ENCODE measurements around the gene RINL. TPM values are rescaled to one million over a fixed set of nuclear protein-coding genes. Genes with fewer than 3 reads are reported as not detected.

The RINL gene
- total RNA-seq, 1 experiment from 2014 or later, result 5.7 TPM

DNA sequence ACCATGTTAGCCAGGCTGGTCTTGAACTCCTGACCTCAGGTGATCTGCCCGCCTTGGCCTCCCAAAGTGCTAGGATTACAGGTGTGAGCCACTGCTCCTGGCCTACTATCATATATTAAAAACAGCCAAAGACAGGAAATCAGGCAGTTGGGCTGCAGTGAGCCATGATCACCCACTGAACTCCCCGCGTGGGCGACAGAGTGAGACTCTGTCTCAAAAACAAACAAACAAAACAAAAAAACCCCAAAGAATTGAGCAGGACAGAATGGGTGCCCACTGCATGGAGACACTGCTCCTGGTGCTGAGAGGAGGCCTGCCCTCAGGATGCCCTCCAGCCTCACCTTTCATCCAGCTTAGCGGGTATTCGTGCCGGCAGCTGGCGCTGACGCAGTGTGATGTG, 5.2 kb upstream of the RINL start:
- DNase-seq (ENCODE audit: low spot score), result no peak
- Histone ChIP-seq H3K27ac (ENCODE audit: low read depth, low read length, poor library complexity, severe bottlenecking) (no peak overlapping the region), H3K4me1 (ENCODE audit: insufficient read depth, low read length, poor library complexity, severe bottlenecking) (no peaks in the 10 kb centered on the region), H3K9me3 (ENCODE audit: low read depth, low read length, poor library complexity, severe bottlenecking) (no peaks in the 10 kb centered on the region), H3K36me3 (ENCODE audit: insufficient read depth, low read length, poor library complexity, severe bottlenecking) (no peaks in the 10 kb centered on the region), H3K4me3 (ENCODE audit: low read depth, low read length, poor library complexity, severe bottlenecking) (no peak overlapping the region), H3K27me3 (replicated peaks; ENCODE audit: insufficient read depth, low read depth, low read length, poor library complexity) (no peaks in the 10 kb centered on the region)
- intact Hi-C loops (cut with micrococcal nuclease; ENCODE audit: unreplicated experiment), result no loop called here
- no TSS peak for BruUV-seq (replicated peaks)
- CTCF ChIA-PET, result no interaction called here
- POLR2A ChIA-PET (ENCODE audit: low non-redundant PET), result interaction anchor here (0.7 kb wide), 2 partner anchors 11 to 1756 kb away, joined by 4 to 9 read pairs; no protein-coding TSS in a partner anchor
- TF ChIP-seq, protein P1, sequence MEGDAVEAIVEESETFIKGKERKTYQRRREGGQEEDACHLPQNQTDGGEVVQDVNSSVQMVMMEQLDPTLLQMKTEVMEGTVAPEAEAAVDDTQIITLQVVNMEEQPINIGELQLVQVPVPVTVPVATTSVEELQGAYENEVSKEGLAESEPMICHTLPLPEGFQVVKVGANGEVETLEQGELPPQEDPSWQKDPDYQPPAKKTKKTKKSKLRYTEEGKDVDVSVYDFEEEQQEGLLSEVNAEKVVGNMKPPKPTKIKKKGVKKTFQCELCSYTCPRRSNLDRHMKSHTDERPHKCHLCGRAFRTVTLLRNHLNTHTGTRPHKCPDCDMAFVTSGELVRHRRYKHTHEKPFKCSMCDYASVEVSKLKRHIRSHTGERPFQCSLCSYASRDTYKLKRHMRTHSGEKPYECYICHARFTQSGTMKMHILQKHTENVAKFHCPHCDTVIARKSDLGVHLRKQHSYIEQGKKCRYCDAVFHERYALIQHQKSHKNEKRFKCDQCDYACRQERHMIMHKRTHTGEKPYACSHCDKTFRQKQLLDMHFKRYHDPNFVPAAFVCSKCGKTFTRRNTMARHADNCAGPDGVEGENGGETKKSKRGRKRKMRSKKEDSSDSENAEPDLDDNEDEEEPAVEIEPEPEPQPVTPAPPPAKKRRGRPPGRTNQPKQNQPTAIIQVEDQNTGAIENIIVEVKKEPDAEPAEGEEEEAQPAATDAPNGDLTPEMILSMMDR (conservative IDR thresholded peaks at IDR 0.05; ENCODE audit: low read depth, low read length), result no peak
- TF ChIP-seq EZH2 (IDR thresholded peaks at IDR 0.05; ENCODE audit: borderline replicate concordance, low read depth, low read length, poor library complexity, severe bottlenecking), result no peak

DNA sequence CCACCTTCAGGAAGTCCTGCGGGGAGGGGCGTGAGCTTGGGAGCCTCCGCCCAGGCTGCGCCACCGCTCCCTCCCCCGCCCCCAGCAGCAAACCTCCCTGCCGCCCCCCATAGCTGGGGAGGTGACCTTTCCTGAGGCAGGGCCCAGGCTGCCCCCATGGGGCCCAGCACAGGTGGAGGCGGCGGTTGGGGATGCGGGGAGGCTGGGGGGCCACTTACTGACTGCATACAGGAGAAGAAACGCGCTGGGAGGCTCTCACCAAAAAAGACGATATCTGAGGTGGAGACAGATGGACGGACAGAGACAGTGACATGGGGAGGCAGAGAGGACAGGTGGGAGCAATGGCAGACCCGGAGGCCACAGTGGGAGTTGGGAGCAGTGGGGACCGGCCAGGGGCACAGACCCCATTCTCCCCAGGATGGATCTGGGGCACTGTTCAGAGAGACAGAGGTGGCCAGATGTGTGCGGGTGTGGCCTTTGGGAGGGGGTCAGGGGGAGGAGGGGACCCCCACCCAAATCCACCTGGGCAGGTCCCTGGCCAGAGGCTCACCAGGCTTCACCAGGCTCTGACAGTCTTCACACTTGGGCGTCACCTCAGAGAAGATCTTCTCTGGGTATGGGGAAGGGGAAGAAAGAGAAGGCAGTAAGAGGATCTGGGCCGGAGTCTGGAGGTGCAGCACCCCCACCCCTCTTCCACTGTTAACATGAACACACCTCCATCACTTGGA, 3.0 kb upstream of the RINL start:
- no peaks in the 10 kb centered on the region for H3K9me3 ChIP-seq (ENCODE audit: low read depth, low read length, poor library complexity, severe bottlenecking)
- H3K27ac ChIP-seq (ENCODE audit: low read depth, low read length, poor library complexity, severe bottlenecking), result no peak overlapping the region
- CTCF ChIA-PET, result no interaction called here
- DNase-seq (ENCODE audit: low spot score), result no peak
- H3K4me1 ChIP-seq (ENCODE audit: insufficient read depth, low read length, poor library complexity, severe bottlenecking), result no peaks in the 10 kb centered on the region
- no peak overlapping the region for H3K4me3 ChIP-seq (ENCODE audit: low read depth, low read length, poor library complexity, severe bottlenecking)
- no peaks in the 10 kb centered on the region for H3K27me3 ChIP-seq (replicated peaks; ENCODE audit: insufficient read depth, low read depth, low read length, poor library complexity)
- intact Hi-C loops (cut with micrococcal nuclease; ENCODE audit: unreplicated experiment), result no loop called here
- BruUV-seq (replicated peaks), result no TSS peak
- POLR2A ChIA-PET (ENCODE audit: low non-redundant PET), result no interaction called here
- H3K36me3 ChIP-seq (ENCODE audit: insufficient read depth, low read length, poor library complexity, severe bottlenecking), result no peaks in the 10 kb centered on the region
- no peak for TF ChIP-seq EZH2 (IDR thresholded peaks at IDR 0.05; ENCODE audit: borderline replicate concordance, low read depth, low read length, poor library complexity, severe bottlenecking)
- TF ChIP-seq, protein P1 (conservative IDR thresholded peaks at IDR 0.05; ENCODE audit: low read depth, low read length), result no peak

DNA sequence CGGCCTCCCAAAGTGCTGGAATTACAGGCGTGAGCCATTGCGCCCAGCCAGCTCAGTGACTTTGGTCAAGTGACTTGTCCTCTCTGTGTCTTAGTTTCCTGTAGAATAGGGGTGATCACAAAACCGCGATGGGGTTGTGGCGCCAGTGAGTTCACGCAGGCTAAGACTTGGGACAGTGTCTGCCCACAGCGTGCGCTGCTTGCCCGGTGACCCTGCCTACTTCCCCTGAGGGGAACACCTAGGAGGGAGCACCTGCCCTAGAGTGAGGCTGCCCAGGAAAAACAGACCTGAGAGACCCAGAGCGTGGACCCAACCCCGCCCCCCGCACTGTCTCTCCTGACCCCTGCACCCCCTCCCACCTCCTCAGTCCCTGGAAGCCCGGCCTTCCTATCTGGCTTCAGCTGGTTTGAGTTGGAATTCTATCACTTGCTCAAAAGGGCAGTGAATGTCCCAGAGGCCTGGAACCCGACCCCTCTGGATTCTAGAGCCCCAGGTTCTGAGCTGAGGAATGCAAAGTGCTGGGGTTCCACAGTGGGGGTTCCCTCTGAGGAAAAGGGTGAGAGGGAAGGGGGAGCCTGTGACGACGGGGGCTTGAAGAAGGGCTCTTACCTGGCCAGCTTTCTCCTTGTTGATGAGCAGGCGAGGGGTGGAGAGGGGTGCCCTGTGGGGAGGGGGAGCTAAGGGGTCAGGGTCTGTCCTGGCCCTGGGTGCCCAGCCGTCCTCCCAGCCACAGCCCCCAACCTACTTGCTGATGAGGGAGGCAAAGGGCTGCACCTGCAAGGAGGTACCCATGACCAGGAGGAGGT, 2.2 kb upstream of the RINL start:
- Histone ChIP-seq H3K27ac (ENCODE audit: low read depth, low read length, poor library complexity, severe bottlenecking) (no peak overlapping the region), H3K4me3 (ENCODE audit: low read depth, low read length, poor library complexity, severe bottlenecking) (no peak overlapping the region), H3K4me1 (ENCODE audit: insufficient read depth, low read length, poor library complexity, severe bottlenecking) (no peaks in the 10 kb centered on the region), H3K27me3 (replicated peaks; ENCODE audit: insufficient read depth, low read depth, low read length, poor library complexity) (no peaks in the 10 kb centered on the region), H3K36me3 (ENCODE audit: insufficient read depth, low read length, poor library complexity, severe bottlenecking) (no peaks in the 10 kb centered on the region), H3K9me3 (ENCODE audit: low read depth, low read length, poor library complexity, severe bottlenecking) (no peaks in the 10 kb centered on the region)
- ChIA-PET CTCF (interaction anchor here (0.6 kb wide), 1 partner anchor 913 kb away, joined by 4 read pairs; no protein-coding TSS in a partner anchor), POLR2A (ENCODE audit: low non-redundant PET) (no interaction called here)
- intact Hi-C loops (cut with micrococcal nuclease; ENCODE audit: unreplicated experiment), result no loop called here
- DNase-seq (ENCODE audit: low spot score), result no peak
- BruUV-seq (replicated peaks), result no TSS peak
- TF ChIP-seq, protein P1 (conservative IDR thresholded peaks at IDR 0.05; ENCODE audit: low read depth, low read length), result no peak
- TF ChIP-seq EZH2 (IDR thresholded peaks at IDR 0.05; ENCODE audit: borderline replicate concordance, low read depth, low read length, poor library complexity, severe bottlenecking), result no peak

Data from A673 (cell line).